Measurements from ENCODE around the gene SPDL1.

SPDL1 gene

DNA sequence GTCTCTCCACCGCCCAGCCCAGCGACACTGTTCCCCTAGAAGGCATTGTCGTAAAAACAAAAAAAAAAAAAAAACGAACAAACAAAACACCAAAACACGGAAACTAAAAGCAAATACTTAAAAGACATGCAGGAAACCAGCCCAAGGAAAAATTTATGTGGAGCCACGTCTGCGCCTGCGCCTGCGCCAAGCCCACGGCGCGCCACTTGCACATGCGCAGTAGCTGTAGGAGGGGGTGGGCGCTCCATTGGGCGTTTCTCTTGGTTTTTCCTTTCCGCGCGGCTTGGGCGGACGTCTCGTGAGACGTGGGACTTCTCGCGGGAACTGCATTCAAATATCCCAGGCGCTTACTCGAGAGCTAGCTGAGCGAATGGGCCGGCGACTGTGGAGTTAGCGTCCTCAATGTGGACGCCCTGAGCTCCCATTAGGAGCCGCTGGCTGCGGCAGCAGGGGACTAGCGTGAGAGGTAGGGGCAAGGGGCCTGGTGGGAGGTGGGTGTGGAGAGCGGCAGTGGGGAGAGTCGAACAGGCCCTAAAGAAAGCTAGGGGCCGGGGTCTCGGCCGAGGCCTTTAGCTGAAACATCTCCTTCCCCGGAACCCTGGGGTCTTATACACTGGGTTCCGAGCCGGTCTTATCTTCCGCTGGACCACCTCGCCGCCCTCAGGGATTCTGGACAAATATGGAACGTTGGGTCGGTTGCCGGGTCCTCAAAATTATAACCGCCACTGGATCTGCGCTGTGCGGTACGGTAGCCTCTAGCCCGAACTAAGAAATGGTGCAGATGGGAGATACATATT is at the start of gene SPDL1:
SPDL1 (plus strand) TSS at position 350 of the 797 bp plus-strand sequence. CDS start 4,644 bp downstream, outside the sequence.
- DNase-seq, result peak; percentile 98

- no peak for DNase-seq
Measured at GRCh38 chr5:169534311-169534880, 49.2 kb upstream of the SPDL1 start.

GRCh38 chr5:169534939-169535338 is 48.6 kb upstream of the SPDL1 start:
- no peak for DNase-seq

DNA sequence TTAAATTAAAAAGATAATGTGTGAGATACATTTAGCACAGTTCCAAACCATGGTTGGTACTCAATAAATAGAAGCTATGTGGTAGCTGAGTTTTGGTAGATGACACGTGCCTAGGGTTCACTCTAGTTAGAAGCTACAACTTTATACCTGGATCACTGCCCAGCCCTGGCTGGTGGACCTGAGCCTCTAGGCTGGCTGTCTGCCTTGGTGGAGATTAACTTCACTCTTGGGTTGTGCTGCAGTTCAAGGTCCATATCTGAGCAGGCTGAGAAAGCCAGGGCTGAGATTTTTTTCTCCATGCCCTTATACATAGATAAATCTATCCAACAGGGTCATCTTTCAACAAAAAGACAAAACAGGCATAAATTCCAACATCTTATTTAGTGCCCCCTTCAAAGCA is 44.6 kb upstream of the SPDL1 start:
- no peak for DNase-seq

- no peak for DNase-seq
Measured at GRCh38 chr5:169542811-169543210, 40.8 kb upstream of the SPDL1 start.

- no peak for DNase-seq
Measured at GRCh38 chr5:169544264-169544950, 39.2 kb upstream of the SPDL1 start.

DNA sequence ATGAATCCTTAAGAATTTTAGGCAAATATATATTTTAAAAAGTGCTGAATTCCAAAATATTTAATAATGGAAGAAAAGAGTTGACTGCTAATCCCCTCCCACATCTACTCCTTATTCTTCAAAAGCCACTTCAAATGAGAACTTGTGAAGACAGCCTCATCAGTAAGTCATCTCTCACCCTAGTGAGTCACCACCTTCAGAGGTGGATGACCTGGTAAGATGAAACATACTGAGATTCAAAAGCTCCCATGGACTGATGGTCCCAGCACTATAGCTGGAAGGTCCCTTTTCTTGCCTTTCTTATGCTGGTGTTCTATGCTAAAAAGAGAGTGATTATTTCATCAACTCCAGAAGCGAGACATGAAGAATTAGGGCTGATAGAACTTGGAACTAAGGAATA is 37.8 kb upstream of the SPDL1 start:
- no peak for DNase-seq

DNA sequence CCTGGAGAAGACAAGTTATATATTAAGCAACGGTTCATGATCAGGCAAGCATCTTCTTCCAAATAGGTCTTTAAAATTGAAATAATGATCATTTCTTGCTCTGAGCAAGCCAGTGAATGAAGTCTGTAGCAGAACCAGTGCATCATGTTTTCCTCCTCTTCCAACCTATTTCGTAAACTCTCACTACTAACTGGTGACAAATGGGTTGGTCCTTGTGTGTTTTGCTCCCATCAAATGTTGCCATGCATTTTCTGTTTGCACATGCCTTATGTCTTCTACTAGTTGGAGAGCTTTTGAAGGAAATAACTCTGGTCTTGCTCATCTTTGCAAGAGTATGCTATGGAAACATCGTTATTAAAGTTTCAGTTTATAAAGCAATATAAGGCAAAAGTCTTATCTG is 37.2 kb upstream of the SPDL1 start:
- no peak for DNase-seq

GRCh38 chr5:169547508-169547907 is 36.1 kb upstream of the SPDL1 start:
- DNase-seq, result no peak

GRCh38 chr5:169548315-169548714 is 35.3 kb upstream of the SPDL1 start:
- peak; percentile 26 for DNase-seq

- DNase-seq, result no peak
Measured at GRCh38 chr5:169549453-169550100, 34.0 kb upstream of the SPDL1 start.

DNA sequence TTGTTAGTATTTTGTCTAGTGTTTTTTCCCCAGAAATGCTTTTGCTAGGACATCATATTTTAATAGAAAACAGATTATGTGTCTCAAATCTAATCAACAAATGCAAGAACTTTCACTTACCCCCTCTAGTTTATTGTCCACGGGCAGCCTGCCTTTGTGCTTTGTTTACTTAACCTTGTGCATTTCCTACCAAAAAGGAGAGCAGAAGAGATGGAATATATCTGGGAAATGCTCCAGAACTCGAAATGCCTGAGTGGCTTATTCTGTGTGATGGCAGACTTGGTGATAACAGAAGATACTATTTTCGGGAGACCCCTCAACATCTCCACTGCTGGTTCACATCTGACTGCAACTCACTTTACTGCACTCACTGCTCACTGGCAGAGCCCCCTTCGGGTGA is 33.3 kb upstream of the SPDL1 start:
- no peak for DNase-seq

DNA sequence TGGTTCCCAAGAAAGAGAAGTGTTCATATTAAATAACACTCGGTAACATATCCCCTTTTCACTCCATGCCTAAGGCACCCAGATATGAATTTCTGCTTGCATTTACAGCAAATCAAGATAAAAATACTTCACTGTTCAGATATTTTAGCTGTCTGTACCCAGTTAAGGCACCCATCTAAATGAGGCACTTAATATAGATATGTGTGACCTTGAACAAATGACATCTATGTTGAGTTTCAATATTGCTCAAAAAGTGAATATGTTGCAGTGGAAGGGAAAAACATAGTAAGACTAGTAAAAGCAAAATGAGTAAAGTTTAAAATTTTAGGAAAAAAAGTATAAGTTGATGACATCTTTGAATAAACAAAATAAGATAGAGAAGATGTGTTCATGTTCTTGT is 32.4 kb upstream of the SPDL1 start:
- DNase-seq, result no peak

DNA sequence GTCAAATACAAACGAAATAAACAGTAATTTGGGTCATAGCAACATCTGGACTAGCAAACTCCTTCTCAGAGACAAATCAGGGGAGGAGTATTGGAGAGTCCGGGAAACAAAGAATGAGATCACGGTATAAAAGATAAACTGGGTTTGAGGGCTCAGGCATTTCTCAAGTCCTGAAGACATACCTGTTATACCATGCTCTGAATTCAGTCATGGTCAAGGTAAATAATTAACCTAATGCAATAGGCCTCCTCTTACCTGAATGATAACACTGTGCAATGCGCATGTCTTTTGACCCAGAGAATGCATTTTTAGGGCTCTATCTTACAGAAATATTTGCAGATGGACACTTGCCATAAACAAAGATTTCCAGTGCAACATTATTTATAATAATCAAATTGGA is 31.9 kb upstream of the SPDL1 start:
- peak; percentile 17 for DNase-seq

DNA sequence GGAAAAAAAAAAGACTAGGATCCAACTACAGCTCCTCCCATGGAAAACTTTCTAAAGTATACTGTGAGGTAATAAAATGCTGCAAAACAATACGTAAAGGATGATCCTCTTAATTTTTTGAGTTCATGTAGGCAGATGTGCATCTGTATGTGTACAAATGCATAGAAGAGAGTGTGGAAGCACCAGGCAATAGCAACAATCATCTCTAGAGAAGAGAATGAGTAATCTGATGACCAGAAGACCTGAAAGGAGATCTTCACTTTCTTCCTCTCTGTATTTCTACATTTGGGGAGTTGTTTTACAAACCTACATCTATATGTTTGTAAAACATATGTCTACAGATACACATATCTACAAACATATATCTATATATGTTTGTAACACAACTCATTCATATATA is 29.3 kb upstream of the SPDL1 start:
- DNase-seq, result no peak

- no peak for DNase-seq
Measured at GRCh38 chr5:169557838-169558237, 25.7 kb upstream of the SPDL1 start.

DNA sequence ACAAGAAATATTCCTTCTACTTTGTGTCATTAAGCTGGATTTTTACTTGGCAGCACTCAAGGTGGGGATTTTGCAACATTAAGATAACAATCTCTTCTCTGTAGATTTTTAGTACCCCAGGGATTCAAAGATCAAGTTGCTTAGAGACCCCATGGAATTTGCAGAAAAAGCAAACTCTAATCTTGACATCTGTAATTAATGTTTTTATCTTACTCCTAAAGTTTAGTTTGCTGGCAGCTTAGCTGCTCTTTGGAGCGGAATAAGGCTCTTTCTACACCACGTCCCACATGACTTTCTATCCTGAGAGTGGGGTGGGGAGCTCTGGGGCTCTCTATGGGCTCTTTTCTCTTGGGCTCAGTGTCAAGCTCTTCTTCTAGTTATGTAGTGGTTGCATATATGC is 21.7 kb upstream of the SPDL1 start:
- no peak for DNase-seq

GRCh38 chr5:169563369-169563768 is 20.2 kb upstream of the SPDL1 start:
- no peak for DNase-seq

DNA sequence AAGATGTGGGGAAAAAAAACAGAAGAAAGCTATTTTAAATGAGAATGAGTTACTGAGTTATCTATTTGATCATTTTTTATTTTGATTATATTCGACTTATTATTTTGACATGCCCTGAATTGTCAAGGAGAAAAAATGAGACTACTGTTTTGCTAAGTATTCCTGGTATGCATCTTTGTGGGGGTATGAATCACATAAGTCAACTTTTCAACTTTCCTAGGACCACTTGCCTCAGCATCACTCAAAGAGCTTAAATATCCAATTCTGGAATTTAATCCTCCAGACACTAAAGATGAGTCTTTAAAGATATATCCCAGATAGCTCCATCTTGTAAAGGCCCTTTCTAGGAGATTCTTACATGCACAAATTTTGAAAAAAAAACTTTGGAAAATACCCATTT is 17.4 kb upstream of the SPDL1 start:
- DNase-seq, result no peak

- DNase-seq, result no peak
Measured at GRCh38 chr5:169567079-169567478, 16.5 kb upstream of the SPDL1 start.

- no peak for DNase-seq
Measured at GRCh38 chr5:169569513-169569912, 14.1 kb upstream of the SPDL1 start.

- DNase-seq, result no peak
Measured at GRCh38 chr5:169571355-169571754, 12.2 kb upstream of the SPDL1 start.

DNA sequence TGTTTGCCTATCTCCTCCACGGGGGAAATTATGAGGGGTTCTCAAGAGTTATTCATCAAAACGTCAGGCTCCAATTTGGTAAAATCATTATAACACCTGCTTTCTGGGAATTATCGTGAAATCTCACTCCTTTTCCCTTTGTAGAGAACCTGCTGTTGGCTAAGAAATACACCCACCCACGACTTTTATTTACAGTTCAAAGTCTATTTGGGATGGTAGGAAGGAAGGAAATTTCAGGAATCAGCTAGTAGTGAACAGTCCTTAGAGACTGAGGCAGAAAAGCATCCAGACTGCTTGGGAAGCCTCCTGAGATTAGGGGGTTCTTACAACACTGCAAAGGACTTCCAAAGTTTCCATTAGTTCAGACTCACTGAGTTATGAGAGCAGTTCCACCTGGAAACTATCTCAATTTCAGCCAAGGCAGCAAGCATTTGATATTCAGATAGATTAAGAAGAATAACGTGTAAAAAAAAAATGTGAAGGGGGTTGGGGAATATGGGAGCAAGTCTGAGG is 9.4 kb upstream of the SPDL1 start:
- no peak for DNase-seq

Measured in DMS53 (cell line).